HG02885 (cell line): ENCODE results near the gene PLEKHA5.
A peak's percentile ranks its signal among the peaks of the same experiment; 100 is the strongest.
"Not testable (repeated sequence)": the region's sequence is repeated elsewhere in the genome, so short reads cannot be mapped to it uniquely, and the experiment has no call there.

Source experiments
- ATAC-seq: cut with Tn5 transposase; IDR thresholded peaks from one replicate; pipeline ENCODE4 v1.9.1; 2021; ENCODE audit warnings: mild to moderate bottlenecking; ENCODE audit not compliant: unreplicated experiment, poor library complexity

PLEKHA5 gene

DNA sequence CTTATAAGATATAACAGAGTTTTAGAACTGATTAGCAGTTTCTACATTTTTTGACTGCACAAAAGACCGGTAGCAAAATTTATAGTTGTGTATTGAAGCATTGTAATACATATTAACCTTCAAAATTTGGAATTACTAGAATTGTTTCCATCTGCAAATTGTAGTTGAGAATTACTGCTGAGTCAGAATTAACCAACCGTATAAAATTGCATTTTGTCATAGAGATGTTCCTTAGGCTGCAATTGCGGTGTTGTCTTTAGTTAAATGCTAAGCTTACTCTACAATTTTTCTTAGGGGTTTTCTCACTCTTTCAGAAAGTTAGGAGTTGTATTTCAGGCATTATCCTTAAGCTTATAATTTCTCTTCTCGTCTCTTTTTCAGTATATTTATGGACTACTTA lies 132.2 kb downstream of the PLEKHA5 start:
- ATAC-seq, result no peak

DNA sequence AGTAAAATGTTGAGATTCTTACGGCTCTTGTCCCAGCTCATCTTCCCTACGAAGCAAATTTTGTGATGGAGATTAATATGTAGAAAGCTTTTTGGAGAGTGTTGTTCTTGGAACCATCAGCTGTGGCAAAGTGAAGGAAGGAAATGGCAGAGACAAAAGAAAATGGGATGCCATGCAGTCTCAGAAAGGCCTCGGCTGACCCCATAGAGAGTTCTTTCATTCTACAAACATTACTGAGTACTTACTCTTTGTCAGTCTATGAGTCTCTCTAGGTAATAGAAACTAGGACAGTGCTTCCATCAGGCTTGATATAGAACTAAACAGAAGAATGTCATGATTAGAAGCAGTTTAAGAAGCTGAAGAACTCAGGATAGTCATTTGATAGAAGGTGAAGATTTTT lies 134.1 kb downstream of the PLEKHA5 start:
- no peak for ATAC-seq

DNA sequence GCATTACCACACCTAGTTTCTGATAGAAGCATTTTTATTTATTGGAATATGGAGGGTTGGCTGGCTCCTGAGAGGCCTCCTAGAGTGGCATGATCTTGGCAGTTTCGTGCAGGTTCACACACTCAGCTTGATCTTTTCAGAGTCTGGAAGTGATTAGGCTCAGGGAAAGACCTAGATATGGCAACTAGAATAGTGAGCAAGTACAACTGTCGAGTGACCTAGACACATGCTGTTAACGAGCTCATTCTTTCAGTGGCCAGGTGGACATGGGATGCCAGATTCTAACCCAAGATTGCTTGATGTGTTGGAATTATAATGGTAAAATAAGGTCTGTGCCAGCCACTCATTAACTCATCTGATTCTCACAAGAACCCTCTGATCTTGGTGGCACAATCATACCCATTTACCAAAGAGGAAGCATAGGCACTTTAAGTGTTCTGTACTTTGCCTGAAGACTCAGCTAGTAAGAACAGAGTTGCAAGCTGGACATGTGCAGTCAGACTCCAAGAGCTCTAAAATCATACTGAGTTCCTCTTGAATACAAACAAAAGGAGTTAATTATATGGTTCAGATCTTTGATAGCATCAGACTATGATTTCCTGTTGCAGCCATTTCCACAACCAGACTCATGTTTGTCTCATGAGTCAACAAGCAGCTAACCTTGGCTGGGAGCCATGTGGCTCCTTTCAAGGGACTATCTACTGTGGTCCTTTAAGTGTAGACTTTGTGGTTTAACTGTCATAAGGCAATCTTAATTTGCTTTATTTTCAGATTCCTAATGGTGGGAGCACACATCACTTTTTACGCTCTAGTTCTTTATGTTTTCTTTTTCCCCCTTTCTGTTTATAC lies 144.2 kb downstream of the PLEKHA5 start:
- no peak for ATAC-seq

DNA sequence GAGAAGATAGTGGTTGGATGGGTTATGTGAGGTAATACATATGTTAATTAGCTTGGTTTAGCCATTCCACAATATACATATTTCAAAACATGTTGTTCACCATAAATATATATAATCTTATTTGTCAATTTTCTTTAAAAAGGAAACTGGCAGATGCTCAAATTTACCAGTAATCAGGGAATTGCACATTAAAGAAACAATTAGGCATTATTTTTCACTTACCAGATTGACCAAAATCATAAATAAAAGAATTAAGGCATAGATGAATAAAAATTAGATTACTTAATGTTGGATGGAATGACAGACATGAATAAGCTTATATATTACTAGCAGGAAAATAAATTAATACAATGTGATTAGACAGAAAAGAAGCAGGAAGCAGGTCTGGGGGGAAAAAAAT lies 147.2 kb downstream of the PLEKHA5 start:
- ATAC-seq, result no peak

DNA sequence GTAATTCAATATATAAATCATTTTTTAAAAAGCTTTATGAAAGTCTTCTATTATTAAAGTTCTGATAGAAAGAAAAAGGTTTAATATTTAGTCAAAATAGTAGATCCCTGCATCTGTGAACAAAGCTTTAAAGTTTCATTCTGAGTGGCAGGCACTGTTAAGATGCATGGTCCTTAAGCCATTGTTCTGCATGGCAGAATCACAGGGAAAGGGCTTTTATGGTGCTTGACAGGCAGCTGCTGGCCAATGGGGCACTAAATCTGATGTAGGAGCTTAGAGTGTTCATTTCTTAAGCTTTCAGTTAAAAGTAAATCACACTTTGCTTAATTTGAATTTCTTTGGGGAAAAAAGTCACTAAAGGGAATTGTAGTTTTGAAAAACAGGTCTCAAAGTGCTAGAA lies 148.2 kb downstream of the PLEKHA5 start:
- ATAC-seq, result no peak

DNA sequence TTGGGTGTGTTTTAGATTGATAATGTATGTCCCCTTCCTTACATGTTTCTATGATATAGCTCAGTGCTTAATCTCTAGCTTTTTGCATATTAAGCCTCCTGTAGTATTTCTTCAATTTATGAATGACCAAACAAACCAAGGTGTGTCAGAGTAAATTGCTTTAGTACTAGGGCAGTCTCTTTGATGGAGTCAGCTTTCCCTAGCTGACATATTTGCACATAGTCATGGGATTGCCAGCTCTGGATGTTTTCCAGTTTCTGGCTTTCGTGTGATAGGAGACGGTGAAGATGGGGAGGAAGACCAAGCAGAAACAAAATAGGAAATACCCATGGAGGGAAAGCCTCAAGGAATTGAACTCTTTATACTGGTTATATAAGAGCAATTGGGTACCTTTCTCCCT lies 148.9 kb downstream of the PLEKHA5 start:
- ATAC-seq, result no peak

DNA sequence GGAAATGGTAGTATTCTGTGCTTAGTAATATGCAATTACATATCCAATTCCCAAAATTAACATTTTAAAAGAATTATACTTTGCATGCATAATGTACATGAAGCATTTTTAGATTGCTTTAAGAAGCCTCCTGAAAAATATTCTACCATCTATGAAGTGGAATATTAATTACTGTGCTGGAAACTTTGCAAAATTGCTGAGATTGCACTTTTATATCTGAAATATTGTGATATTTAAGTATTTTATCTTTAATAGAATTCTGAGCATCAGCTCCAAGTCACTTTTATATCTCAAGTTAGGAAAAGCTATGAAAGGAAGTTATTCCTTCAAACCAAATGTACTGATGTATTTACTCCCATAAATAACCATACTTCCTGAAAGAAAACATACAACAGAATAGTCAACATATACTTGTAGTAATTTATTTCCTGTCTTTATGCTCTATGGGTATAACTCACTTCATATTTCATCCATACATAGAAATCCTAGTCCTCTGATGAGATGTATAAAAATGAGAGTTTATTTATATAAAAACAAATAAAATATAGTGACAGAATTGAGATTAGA lies 152.7 kb downstream of the PLEKHA5 start:
- ATAC-seq, result no peak

DNA sequence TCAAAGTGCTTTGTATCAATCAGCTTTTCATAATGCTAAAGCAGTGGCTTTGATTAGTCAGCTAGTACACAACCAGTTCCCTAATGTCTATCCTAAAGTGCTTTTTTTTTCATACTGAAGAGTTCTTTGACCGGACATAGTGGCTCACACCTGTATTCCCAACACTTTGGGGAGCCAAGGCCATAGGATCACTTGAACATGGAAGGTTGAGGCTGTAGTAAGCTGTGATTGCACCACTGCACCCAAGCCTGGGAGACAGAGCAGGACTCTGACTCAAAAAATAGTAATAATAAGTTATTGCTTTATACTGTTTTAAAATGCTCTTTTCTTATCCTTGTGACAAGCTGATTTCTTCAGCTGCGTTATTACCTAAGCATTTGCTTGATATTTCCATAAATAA lies 155.1 kb downstream of the PLEKHA5 start:
- ATAC-seq, result no peak

DNA sequence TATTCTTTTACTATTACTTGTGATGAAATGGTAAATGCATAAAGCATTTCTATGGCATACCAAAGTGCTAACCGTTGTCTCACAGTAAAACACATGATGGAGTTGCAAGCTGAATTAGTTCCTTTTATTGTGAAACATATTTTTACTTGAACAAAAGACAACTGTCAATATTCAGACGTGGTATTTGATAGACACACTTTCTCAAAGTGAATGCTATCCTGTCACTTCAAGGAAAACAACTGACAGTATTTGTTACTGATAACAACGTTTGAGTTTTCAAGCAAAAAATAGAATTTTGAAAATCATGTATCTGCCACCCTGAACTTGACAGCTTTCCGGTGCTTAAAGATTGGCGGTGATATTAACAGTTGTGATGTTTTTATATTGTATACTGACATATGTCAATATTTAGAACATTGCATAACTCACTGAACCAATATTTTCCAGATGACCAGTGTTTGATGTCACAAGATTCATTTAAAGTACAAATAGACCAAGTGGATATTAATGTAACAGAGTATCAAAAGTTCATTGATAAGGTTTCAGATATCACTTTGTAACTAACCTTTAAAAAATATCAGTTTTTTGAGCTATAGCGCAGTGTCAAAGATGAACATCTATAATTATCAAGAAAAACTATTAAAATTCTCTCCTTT lies 156.4 kb downstream of the PLEKHA5 start:
- ATAC-seq, result no peak

DNA sequence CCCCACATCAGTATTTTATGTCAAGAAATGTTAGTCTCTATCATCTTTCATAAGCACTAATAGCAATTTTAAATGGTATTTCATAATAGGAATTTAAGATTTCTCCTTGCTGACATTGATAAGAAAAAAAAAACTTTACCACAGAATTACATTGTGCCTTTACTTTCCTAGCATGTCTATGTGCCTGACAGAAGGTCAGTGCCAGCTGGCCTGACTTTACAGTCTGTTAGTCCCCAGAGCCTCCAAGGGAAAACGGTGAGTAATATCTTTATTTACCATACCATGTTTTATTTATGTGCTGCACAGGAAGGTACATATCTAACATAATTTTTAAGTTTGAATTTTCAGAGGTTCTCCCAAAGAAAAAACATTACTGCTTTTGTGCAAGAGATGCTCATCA lies 157.8 kb downstream of the PLEKHA5 start:
- no peak for ATAC-seq

DNA sequence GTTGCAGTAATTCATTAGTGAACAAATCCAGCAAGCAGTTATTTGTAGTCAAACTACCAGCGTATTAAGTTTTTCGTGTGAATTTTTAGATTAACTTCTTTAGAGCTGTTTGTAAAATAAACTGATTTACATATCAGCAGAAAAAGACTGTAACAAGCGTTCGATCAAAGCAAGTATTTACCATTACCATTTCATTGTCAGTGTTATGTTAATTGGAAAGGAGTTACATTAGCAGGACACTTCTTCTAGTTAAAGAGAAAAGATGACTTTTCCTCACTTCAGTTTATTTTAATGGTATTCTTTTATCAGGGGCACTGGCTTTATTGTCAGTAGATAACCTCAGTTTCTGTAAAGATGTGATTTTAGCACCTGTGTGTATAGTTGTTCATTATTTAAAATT lies 158.6 kb downstream of the PLEKHA5 start:
- no peak for ATAC-seq

DNA sequence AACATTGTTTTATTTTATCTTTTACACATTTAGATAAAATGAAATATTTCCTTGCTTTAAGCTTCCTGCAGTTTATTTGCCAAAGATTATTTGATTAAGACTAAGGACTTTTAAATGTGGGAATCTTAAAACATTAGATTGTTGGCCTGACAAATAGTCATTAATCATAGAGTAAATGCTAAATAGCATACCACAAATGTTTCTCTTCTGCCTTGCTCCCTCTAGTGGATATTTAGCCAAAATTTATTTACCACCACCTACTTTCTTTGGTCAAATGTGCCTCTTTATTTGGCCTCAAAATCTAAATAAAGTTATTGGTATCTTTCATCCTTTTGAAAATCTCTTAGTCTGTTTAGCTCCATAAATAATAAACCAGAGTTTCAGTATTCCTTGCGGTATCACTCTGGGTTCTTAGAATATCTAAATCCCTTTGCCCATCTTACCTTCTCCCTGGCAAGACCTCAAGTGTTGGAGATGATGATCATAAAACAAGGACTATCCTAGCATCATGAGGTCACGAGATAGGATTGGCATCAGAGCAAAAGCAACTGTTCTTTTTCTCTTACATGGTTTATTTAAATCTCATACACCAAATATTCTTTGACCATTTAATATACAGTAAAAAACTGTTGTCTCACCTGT lies 159.2 kb downstream of the PLEKHA5 start:
- peak; percentile 75 for ATAC-seq

DNA sequence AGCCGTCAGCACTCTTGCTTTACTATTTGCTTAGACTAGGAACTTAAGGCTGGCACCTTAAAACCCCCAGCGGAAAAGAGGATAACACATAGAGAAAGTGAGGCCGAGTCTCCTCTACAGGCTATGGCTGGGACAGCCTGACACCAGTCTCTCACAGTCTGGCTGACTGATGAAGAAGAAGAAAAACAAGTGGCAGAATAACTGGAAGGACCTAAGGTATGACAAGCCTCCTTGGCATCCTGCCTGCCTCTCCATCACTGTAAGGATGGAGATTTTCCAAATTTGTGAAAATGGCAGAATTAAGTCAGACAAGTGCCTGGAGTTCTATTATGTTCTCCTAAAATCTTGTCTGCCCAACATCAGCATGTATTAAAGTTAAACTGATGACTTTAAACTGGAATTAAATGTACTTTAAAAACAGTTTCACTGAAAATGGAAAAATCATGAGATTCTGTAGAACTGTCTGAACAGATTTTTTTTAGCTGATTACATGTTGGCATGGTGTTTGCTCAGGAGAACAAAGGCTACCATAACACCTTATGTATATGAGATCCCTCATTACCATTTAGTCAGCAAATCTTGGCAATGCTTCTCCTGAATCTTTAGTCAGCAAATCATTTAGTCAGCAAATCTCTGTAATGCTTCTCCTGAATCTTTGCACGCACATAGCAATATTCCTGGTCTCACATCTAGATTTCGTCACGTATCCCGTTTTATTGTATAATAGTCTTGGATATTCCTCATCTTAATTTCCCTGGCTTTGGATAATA lies 169.5 kb downstream of the PLEKHA5 start:
- no peak for ATAC-seq

DNA sequence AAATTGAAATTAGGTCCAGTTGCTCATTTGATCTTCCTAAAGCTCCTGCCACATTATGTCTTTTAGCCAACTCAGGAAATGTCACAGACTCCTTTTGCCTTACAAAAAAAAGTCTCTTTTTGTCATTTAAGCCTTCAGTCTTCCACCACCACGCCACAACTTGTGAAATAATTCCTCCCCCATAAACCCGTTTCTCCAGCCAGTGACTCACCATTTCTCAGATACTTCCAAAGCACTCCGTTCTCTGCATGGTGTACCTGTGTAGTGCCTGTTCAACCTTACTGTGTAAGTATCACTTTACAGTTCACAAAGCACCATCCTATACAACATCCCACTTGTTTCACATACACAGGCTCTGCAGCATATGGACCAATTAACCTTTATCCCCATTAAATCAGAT lies 170.2 kb downstream of the PLEKHA5 start:
- ATAC-seq, result no peak

DNA sequence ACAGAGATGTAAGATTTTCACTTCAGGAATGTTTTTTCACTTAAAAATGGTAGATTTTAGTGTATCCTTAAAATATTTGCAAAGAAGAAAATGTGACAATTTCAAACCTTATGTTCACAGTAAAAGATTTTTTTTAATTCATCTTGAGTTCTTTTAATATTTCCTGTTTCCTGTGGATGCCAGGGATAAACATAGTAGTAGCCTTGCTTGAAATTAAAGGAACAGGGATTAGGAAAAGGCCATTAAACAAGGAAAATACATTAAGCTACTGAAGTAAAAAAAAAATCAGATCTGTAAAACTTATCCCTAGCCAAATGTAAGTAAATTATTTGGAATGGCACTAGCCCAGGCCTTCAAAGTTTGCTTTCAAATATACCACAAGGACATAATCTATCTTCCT lies 171.7 kb downstream of the PLEKHA5 start:
- no peak for ATAC-seq

DNA sequence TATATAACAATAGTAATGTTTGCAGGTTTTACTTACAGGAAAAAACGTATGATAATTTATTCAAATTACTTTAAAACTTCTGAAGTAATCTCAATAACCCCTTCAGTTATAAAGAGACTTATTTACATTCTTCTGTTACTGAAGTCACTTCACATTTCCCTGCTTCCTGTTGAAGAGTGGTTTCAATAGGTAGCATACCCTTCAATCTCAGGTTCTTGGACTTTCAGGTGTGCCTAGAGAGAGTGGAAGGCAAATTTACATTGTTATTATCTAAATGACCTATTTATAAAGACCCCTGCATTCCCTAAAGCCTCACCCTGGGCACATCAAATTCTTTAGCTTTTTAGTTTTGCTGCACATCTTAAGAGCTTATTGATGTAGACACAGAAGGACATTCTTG lies 172.2 kb downstream of the PLEKHA5 start:
- no peak for ATAC-seq

DNA sequence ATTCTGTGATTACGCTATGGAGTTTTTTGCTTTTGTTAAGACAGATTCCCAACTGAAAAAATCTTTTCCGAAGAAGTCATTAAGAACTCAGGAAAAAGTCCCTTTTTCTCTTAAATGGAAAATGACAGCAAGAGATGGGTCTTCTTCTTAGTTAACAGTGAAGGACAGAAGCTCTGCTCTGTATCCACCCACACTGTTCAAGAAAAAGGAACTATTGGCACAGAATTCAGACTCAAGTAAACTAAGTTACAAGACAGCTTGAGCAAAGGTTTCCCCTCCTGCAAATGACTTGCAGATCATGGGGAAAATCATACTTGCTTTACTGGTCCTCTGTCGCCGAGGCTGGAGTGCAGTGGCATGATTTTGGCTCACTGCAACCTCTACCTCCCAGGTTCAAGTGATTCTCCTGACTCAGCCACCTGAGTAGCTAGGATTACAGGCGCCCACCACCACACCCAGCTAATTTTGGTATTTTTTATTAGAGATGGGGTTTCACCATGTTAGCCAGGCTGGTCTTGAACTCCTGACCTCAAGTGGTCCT lies 172.6 kb downstream of the PLEKHA5 start:
- ATAC-seq, result no peak

DNA sequence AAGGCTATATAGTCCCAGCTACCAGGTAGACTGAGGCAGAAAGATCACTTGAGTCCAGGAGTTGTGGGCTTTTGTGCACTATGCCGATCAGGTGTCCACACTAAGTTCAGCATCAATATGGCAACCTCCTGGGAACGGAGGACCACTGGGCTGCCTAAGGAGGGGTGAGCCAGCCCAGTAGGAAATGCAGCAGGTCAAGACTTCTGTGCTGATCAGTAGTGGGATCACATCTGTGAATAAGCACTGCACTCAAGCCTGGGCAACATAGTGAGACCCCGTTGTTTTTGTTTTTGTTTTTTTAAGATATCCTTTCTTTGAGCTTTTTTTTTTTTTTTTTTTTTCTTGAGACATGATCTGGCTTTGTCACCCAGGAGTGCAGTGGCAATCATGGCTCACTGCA lies 174.0 kb downstream of the PLEKHA5 start:
- no peak for ATAC-seq

DNA sequence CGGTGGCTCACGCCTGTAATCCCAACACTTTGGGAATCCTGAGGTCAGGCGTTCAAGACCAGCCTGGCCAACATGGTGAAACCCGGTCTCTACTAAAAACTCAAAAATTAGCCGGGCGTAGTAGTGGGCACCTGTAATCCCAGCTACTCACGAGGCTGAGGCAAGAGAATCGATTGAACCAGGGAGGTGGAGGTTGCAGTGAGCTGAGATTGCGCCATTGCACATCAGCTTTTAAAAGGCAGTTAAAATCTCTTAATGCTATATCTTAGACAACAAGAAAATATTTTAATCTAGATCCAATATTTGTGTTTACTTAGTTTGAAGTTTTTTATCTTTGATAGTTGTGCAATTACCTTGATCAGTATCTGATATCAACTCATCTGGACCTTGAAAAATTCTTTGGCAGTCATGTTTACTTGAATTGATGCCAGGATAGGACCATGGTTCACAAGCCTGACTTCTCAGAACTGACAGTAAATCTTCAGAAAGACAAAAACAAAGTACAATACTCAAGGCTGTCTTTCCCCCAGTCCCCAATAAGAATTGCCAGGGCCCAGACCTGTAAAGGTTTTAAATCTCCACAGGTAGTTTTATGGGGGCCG lies 174.7 kb downstream of the PLEKHA5 start:
- no peak for ATAC-seq

DNA sequence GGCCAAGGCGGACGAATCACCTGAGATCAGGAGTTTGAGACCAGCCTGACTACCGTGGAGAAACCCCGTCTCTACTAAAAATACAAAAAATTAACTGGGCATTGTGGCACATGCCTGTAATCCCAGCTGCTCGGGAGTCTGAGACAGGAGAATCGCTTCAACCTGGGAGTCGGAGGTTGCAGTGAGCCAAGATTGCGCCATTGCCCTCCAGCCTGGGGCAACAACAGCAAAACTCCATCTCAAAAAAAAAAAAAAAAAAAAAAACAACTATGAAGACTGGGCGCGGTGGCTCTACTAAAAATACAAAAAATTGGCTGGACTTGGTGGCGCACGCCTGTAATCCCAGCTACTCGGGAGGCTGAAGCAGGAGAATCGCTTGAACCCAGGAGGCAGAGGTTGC lies 176.1 kb downstream of the PLEKHA5 start:
- not testable (repeated sequence) for ATAC-seq
